B cell (primary cell): ENCODE data around the gene ARHGAP15. TPM values are rescaled to one million over a fixed set of nuclear protein-coding genes. Genes with fewer than 3 reads are reported as not detected.

Experiments used
- ATAC-seq: fragments of 200-7000 bp; cut with Tn5 transposase; one replicate; pipeline ENCODE4 v1.10.0; 2021; ENCODE audit warnings: low read depth, mild to moderate bottlenecking, moderate number of reproducible peaks, moderate library complexity
- CTCF ChIA-PET: fragments of 350-600 bp; sonication (Branson Sonifier 250); formaldehyde crosslinking; loops from one replicate; lab custom pipeline; 2021; ENCODE audit warnings: antibody characterized with exemption, inconsistent platforms; lab: Charles Lee
- POLR2A ChIA-PET: fragments of 350-600 bp; sonication (Branson Sonifier 250); formaldehyde crosslinking; loops from one replicate; lab custom pipeline; 2021; ENCODE audit warnings: antibody characterized with exemption; lab: Charles Lee
- DNase-seq: peaks from one replicate; pipeline ENCODE4 v3.0.0; 2013
- H2AFZ ChIP-seq: 2 replicates; pipeline ENCODE4 v1.6.1; 2012; ENCODE audit warnings: mild to moderate bottlenecking, low read depth, low read length; ENCODE audit not compliant: insufficient read depth, poor library complexity, severe bottlenecking
- H3K27ac ChIP-seq, 2 donors: 1 replicate in 1 of 2; 2 replicates in 1 of 2; pipeline ENCODE4 v1.5.1; 2012 to 2013; ENCODE audit warnings: low read length in 2 of 2, mild to moderate bottlenecking in 2 of 2, moderate library complexity in 1 of 2
- H3K27me3 ChIP-seq, 4 experiments: fragments of 200-600 bp in 1 of 4; sonication (generic) in 1 of 4; replicated peaks in 1 of 4; 1 replicate in 2 of 4; 2 replicates in 2 of 4; pipeline versions ENCODE4 v1.6.1 to v1.7.0; 2013 to 2016; ENCODE audit warnings: low read length in 3 of 4, mild to moderate bottlenecking in 2 of 4, mixed read lengths in 1 of 4, moderate library complexity in 1 of 4; ENCODE audit not compliant: insufficient read depth in 4 of 4, control insufficient read depth in 3 of 4; ENCODE audit errors: control extremely low read depth in 1 of 4
- H3K36me3 ChIP-seq, 2 experiments: replicated peaks in 1 of 2; 1 replicate in 1 of 2; 2 replicates in 1 of 2; pipeline versions ENCODE4 v1.6.1 to v1.7.1; 2013; ENCODE audit warnings: low read length in 1 of 2; ENCODE audit not compliant: insufficient read depth in 2 of 2, control insufficient read depth in 1 of 2; ENCODE audit errors: control extremely low read depth in 1 of 2, extremely low read depth in 1 of 2
- H3K4me1 ChIP-seq, 2 donors: fragments of 200-600 bp in 1 of 2; sonication (generic) in 1 of 2; 1 replicate in 1 of 2; 2 replicates in 1 of 2; pipeline versions ENCODE4 v1.5.1 to v1.6.1; 2013 to 2017; ENCODE audit warnings: low read length in 2 of 2; ENCODE audit not compliant: control insufficient read depth in 2 of 2, insufficient read depth in 2 of 2
- H3K4me2 ChIP-seq: replicated peaks from 2 replicates; pipeline ENCODE3; 2012; ENCODE audit warnings: mild to moderate bottlenecking, low read depth, low read length; ENCODE audit not compliant: poor library complexity, severe bottlenecking
- H3K4me3 ChIP-seq, 5 experiments: fragments of 200-600 bp in 1 of 5; sonication (generic) in 1 of 5; 1 replicate in 3 of 5; 2 replicates in 2 of 5; pipeline versions ENCODE4 v1.5.1 to v1.7.0; 2011 to 2016; ENCODE audit warnings: low read length in 4 of 5, mild to moderate bottlenecking in 4 of 5, low read depth in 2 of 5, control low read depth in 1 of 5, moderate library complexity in 1 of 5; ENCODE audit not compliant: insufficient read depth in 1 of 5; ENCODE audit errors: control extremely low read depth in 1 of 5, extremely low read depth in 1 of 5
- H3K79me2 ChIP-seq: fragments of 200-600 bp; sonication (generic); one replicate; pipeline ENCODE4 v1.6.0; 2016; ENCODE audit warnings: low read length; ENCODE audit not compliant: control insufficient read depth, insufficient read depth
- H3K9ac ChIP-seq: fragments of 200-600 bp; sonication (generic); 2 replicates; pipeline ENCODE4 v1.6.1; 2017; ENCODE audit warnings: mild to moderate bottlenecking, low read length, moderate library complexity
- H3K9me3 ChIP-seq, 3 donors: one replicate each; pipeline versions ENCODE4 v1.6.1 to v1.7.1; 2013; ENCODE audit warnings: low read length in 2 of 3; ENCODE audit not compliant: control insufficient read depth in 2 of 3, insufficient read depth in 1 of 3; ENCODE audit errors: control extremely low read depth in 1 of 3
- H4K20me1 ChIP-seq: 2 replicates; pipeline ENCODE4 v1.6.0; 2012; ENCODE audit warnings: mild to moderate bottlenecking, low read length; ENCODE audit not compliant: insufficient read depth, control insufficient read depth, poor library complexity, severe bottlenecking
- H3K27ac Mint-ChIP-seq: one replicate; pipeline ENCODE4 v1.8.0; 2021; ENCODE audit warnings: mixed read lengths
- H3K27me3 Mint-ChIP-seq: one replicate; pipeline ENCODE4 v1.8.0; 2021; ENCODE audit warnings: mixed read lengths
- H3K4me1 Mint-ChIP-seq: one replicate; pipeline ENCODE4 v1.8.0; 2021; ENCODE audit warnings: mixed read lengths
- H3K4me3 Mint-ChIP-seq: one replicate; pipeline ENCODE4 v1.8.0; 2021; ENCODE audit warnings: mixed read lengths
- H3K9me3 Mint-ChIP-seq: one replicate; pipeline ENCODE4 v1.8.0; 2022; ENCODE audit warnings: mixed read lengths; ENCODE audit not compliant: insufficient read depth
- CTCF ChIP-seq: fragments of 200-600 bp; IDR thresholded peaks from one replicate; pipeline ENCODE4 v1.8.0; 2022; ENCODE audit warnings: antibody characterized with exemption, mild to moderate bottlenecking
- EZH2 ChIP-seq: IDR thresholded peaks from 2 replicates; pipeline ENCODE4 v1.6.1; 2012; ENCODE audit warnings: borderline replicate concordance, low read depth, mild to moderate bottlenecking, moderate library complexity, low read length; ENCODE audit not compliant: insufficient read depth, poor library complexity, severe bottlenecking
- WGBS: methylation state at CpG from one replicate; pipeline ENCODE4 v1.1.5; 2013; ENCODE audit warnings: missing lambda C conversion rate; ENCODE audit not compliant: insufficient coverage; 5-methylcytosine and 5-hydroxymethylcytosine counted together
- intact Hi-C: fragments of 100-400 bp; cut with micrococcal nuclease; formaldehyde crosslinking; loops from one replicate; pipeline ENCODE4 v1.10.0; 2022
- polyA plus RNA-seq: library from polyadenylated mRNA; depleted of rRNA; stranded (reverse); fragments of >200 nt; gene quantifications from 2 replicates; pipeline ENCODE4 v1.2.3, GENCODE V29; 2012
- total RNA-seq, 2 donors: library from RNA; stranded (reverse); fragments of 120-200 nt in 1 of 2; gene quantifications; 1 replicate in 1 of 2; 2 replicates in 1 of 2; pipeline versions ENCODE4 v1.2.3 to v1.2.4, GENCODE V29; 2013 to 2022

Gene ARHGAP15
- total and polyA plus RNA-seq, 2 donors (not counting 1 experiment from before 2014, with no cell fraction given): 58.6 to 187 TPM

GRCh38 chr2:143163499-143163898 lies 34.3 kb downstream of the ARHGAP15 start:
- peaks cover 41 to 47% of the 10 kb centered on the region in 2 donors for H3K4me1 ChIP-seq
- peak overlapping the region in 1 of 2 donors; percentile 36 for H3K27ac ChIP-seq
- no peak overlapping the region for H3K4me3 ChIP-seq
- Mint-ChIP-seq H3K4me3 (no peak overlapping the region), H3K27me3 (no peaks in the 10 kb centered on the region), H3K9me3 (no peaks in the 10 kb centered on the region), H3K27ac (no peak overlapping the region), H3K4me1 (peaks cover 68% of the 10 kb centered on the region)
- H2AFZ ChIP-seq: no peak overlapping the region
- no peaks in the 10 kb centered on the region for H3K27me3 ChIP-seq
- TF ChIP-seq CTCF (no peak), EZH2 (no peak)
- H3K4me2 ChIP-seq: no peak overlapping the region
- ChIA-PET POLR2A (no interaction called here), CTCF (interaction anchor here (0.8 to 12.7 kb wide), 11 partner anchors 9 to 120 kb away, joined by 3 to 196 read pairs (median 12); partner anchors contain the start of gene ARHGAP15)
- ATAC-seq (no peak), DNase-seq (no peak)
- intact Hi-C loops: loop anchor here (2.0 to 5.0 kb wide), 2 partner anchors 13 to 131 kb away; no protein-coding TSS in a partner anchor
- no peaks in the 10 kb centered on the region for H3K9me3 ChIP-seq
- peaks cover 98% of the 10 kb centered on the region for H3K79me2 ChIP-seq
- no peak overlapping the region for H3K9ac ChIP-seq
- H3K36me3 ChIP-seq: peaks cover 18 to 44% of the 10 kb centered on the region in 2 experiments
- peaks cover 31% of the 10 kb centered on the region for H4K20me1 ChIP-seq
- 100% methylated on average over 2 of the region's 4 CpGs for WGBS

- TF ChIP-seq EZH2 (no peak), CTCF (no peak)
- Histone ChIP-seq H3K4me2 (no peak overlapping the region), H3K79me2 (peaks cover 98% of the 10 kb centered on the region), H3K36me3 (peaks cover 23 to 57% of the 10 kb centered on the region in 2 experiments), H4K20me1 (peaks cover 38% of the 10 kb centered on the region), H3K9ac (no peak overlapping the region), H3K27me3 (no peaks in the 10 kb centered on the region), H3K27ac (peak overlapping the region in 1 of 2 donors; percentile 39), H3K4me3 (no peak overlapping the region), H2AFZ (no peak overlapping the region), H3K9me3 (no peaks in the 10 kb centered on the region), H3K4me1 (peaks cover 27 to 29% of the 10 kb centered on the region in 2 donors)
- ChIA-PET POLR2A (no interaction called here), CTCF (interaction anchor here (1.0 to 1.1 kb wide), 2 partner anchors 55 to 57 kb away, joined by 3 read pairs; no protein-coding TSS in a partner anchor)
- ATAC-seq (no peak), DNase-seq (no peak)
- no peak overlapping the region for H3K27ac Mint-ChIP-seq
- no CpG with 5 or more reads among the region's 1 CpG for WGBS
- no peaks in the 10 kb centered on the region for H3K9me3 Mint-ChIP-seq
- no peak overlapping the region for H3K4me3 Mint-ChIP-seq
- H3K4me1 Mint-ChIP-seq: peaks cover 63% of the 10 kb centered on the region
- H3K27me3 Mint-ChIP-seq: no peaks in the 10 kb centered on the region
- intact Hi-C loops: no loop called here
These were observed 36.1 kb downstream of the ARHGAP15 start for GRCh38 chr2:143165291-143165690.
